HUES64 (cell line): ENCODE data around the gene ZNF845.
A peak's percentile ranks its signal among the peaks of the same experiment; 100 is the strongest.
"Not testable (repeated sequence)": the region's sequence is repeated elsewhere in the genome, so short reads cannot be mapped to it uniquely, and the experiment has no call there.

Experiments
- H3K27ac ChIP-seq: 2 replicates; pipeline ENCODE4 v1.7.0; 2013; ENCODE audit warnings: low read depth, low read length, inconsistent platforms
- H3K27me3 ChIP-seq: 2 replicates; pipeline ENCODE4 v1.6.1; 2013; ENCODE audit warnings: mild to moderate bottlenecking, low read length; ENCODE audit not compliant: insufficient read depth
- H3K36me3 ChIP-seq: 2 replicates; pipeline ENCODE4 v1.6.1; 2013; ENCODE audit warnings: mild to moderate bottlenecking, low read length; ENCODE audit not compliant: insufficient read depth
- H3K4me1 ChIP-seq: 2 replicates; pipeline ENCODE4 v1.6.1; 2013; ENCODE audit warnings: mild to moderate bottlenecking, low read length, moderate library complexity; ENCODE audit not compliant: insufficient read depth
- H3K4me3 ChIP-seq: 2 replicates; pipeline ENCODE4 v1.5.1; 2013; ENCODE audit warnings: mild to moderate bottlenecking, low read length, moderate library complexity
- H3K9ac ChIP-seq: 2 replicates; pipeline ENCODE4 v1.6.1; 2013; ENCODE audit warnings: mild to moderate bottlenecking, low read depth, low read length
- H3K9me3 ChIP-seq: 2 replicates; pipeline ENCODE4 v1.6.1; 2013; ENCODE audit warnings: low read depth, low read length; ENCODE audit not compliant: insufficient read depth
- WGBS: fragments of 150-250, 120-280 bp; methylation state at CpG from one replicate; pipeline ENCODE4 v1.1.7; 2013; ENCODE audit warnings: missing lambda C conversion rate; 5-methylcytosine and 5-hydroxymethylcytosine counted together

The ZNF845 gene

GRCh38 chr19:53333066-53333462 lies 485 bp upstream of the ZNF845 start:
- peak overlapping the region; percentile 98 for H3K4me3 ChIP-seq
- no peaks in the 10 kb centered on the region for H3K36me3 ChIP-seq
- H3K27ac ChIP-seq = peak overlapping the region; percentile 55; the same call in 1 of the 2 replicates
- H3K4me1 ChIP-seq = no peaks in the 10 kb centered on the region
- 11% methylated on average over 14 of the region's 14 CpGs for WGBS
- H3K27me3 ChIP-seq = no peaks in the 10 kb centered on the region
- 0 out of 2 replicates have a peak, but pooled peaks cover 5% of the 10 kb centered on the region for H3K9me3 ChIP-seq
- peak overlapping the region; percentile 62 for H3K9ac ChIP-seq

GRCh38 chr19:53344403-53344802 lies 10.9 kb downstream of the ZNF845 start:
- 100% methylated on average over 2 of the region's 4 CpGs for WGBS
- H3K27me3 ChIP-seq, H3K27ac ChIP-seq, H3K9ac ChIP-seq, H3K4me1 ChIP-seq, H3K4me3 ChIP-seq: not testable (repeated sequence)
- H3K9me3 ChIP-seq = peaks cover 13% of the 10 kb centered on the region; the same call in 1 of the 2 replicates
- peaks cover 84% of the 10 kb centered on the region for H3K36me3 ChIP-seq

GRCh38 chr19:53355739-53356138 lies 22.2 kb downstream of the ZNF845 start:
- no peak overlapping the region for H3K9ac ChIP-seq
- no peak overlapping the region for H3K27ac ChIP-seq
- H3K36me3 ChIP-seq = peaks cover 42% of the 10 kb centered on the region
- H3K9me3 ChIP-seq = peaks cover 59% of the 10 kb centered on the region
- no peak overlapping the region for H3K4me3 ChIP-seq
- H3K27me3 ChIP-seq = no peaks in the 10 kb centered on the region
- 100% methylated on average over 1 of the region's 1 CpG for WGBS
- H3K4me1 ChIP-seq = no peaks in the 10 kb centered on the region

- Histone ChIP-seq H3K9ac (no peak overlapping the region), H3K27me3 (no peaks in the 10 kb centered on the region), H3K4me1 (no peaks in the 10 kb centered on the region), H3K9me3 (peaks cover 36% of the 10 kb centered on the region), H3K36me3 (peaks cover 19% of the 10 kb centered on the region), H3K4me3 (no peak overlapping the region), H3K27ac (no peak overlapping the region)
- 91% methylated on average over 35 of the region's 35 CpGs for WGBS
Observed at GRCh38 chr19:53357821-53358581, 24.5 kb downstream of the ZNF845 start.

GRCh38 chr19:53360056-53360455 lies 26.5 kb downstream of the ZNF845 start:
- H3K9ac ChIP-seq, H3K27ac ChIP-seq, H3K36me3 ChIP-seq, H3K4me1 ChIP-seq, H3K4me3 ChIP-seq, H3K27me3 ChIP-seq: not testable (repeated sequence)
- H3K9me3 ChIP-seq = peaks cover 16% of the 10 kb centered on the region; the same call in 1 of the 2 replicates
- 93% methylated on average over 8 of the region's 10 CpGs for WGBS

- H3K9me3 ChIP-seq = no peaks in the 10 kb centered on the region
- H3K36me3 ChIP-seq = no peaks in the 10 kb centered on the region
- peak within 1 kb of the TSS; percentile 99 for H3K4me3 ChIP-seq
- H3K9ac ChIP-seq = peak within 1 kb of the TSS; percentile 86
- peaks cover 4% of the 10 kb centered on the region; the same call in 1 of the 2 replicates for H3K27me3 ChIP-seq
- peaks cover 7% of the 10 kb centered on the region; the same call in 1 of the 2 replicates for H3K4me1 ChIP-seq
- H3K27ac ChIP-seq = peak within 1 kb of the TSS; percentile 45; the same call in 1 of the 2 replicates
- WGBS = 1% methylated on average over 44 of the region's 45 CpGs
Observed at GRCh38 chr19:53365134-53365898, 31.8 kb downstream of the ZNF845 start, which contains the start of gene ZNF525. Gene ZNF525, plus strand, starts transcription at chr19:53365705. Its CDS starts 6,577 bp downstream, at chr19:53372282.

- no peaks in the 10 kb centered on the region for H3K9me3 ChIP-seq
- peak overlapping the region; percentile 86 for H3K9ac ChIP-seq
- H3K4me3 ChIP-seq = peak overlapping the region; percentile 99
- H3K36me3 ChIP-seq = no peaks in the 10 kb centered on the region
- H3K4me1 ChIP-seq = peaks cover 7% of the 10 kb centered on the region; the same call in 1 of the 2 replicates
- H3K27ac ChIP-seq = 0 out of 2 replicates have a peak overlapping the region, but pooled peaks have one; percentile 45
- WGBS = under 1% methylated on average over 32 of the region's 32 CpGs
- H3K27me3 ChIP-seq = peaks cover 4% of the 10 kb centered on the region; the same call in 1 of the 2 replicates
Observed at GRCh38 chr19:53365899-53366493, 32.4 kb downstream of the ZNF845 start.

- Histone ChIP-seq H3K9ac (no peak overlapping the region), H3K27ac (no peak overlapping the region), H3K9me3 (no peaks in the 10 kb centered on the region), H3K4me3 (no peak overlapping the region), H3K27me3 (no peaks in the 10 kb centered on the region; the same call in 1 of the 2 replicates), H3K4me1 (peaks cover 13% of the 10 kb centered on the region), H3K36me3 (peaks cover 51% of the 10 kb centered on the region)
- WGBS = 92% methylated on average over 4 of the region's 4 CpGs
Observed at GRCh38 chr19:53372196-53372595, 38.6 kb downstream of the ZNF845 start.

GRCh38 chr19:53374288-53374687 lies 40.7 kb downstream of the ZNF845 start:
- Histone ChIP-seq H3K4me3 (no peak overlapping the region), H3K27ac (peak overlapping the region; percentile 41; the same call in 1 of the 2 replicates), H3K9ac (no peak overlapping the region), H3K27me3 (no peaks in the 10 kb centered on the region), H3K4me1 (peaks cover 12% of the 10 kb centered on the region), H3K9me3 (no peaks in the 10 kb centered on the region), H3K36me3 (peaks cover 71% of the 10 kb centered on the region)
- WGBS = 76% methylated on average over 3 of the region's 3 CpGs

GRCh38 chr19:53374743-53375142 lies 41.2 kb downstream of the ZNF845 start:
- Histone ChIP-seq H3K36me3 (peaks cover 76% of the 10 kb centered on the region), H3K9ac (no peak overlapping the region), H3K4me3 (no peak overlapping the region), H3K27ac (no peak overlapping the region), H3K27me3 (no peaks in the 10 kb centered on the region), H3K4me1 (peaks cover 12% of the 10 kb centered on the region), H3K9me3 (peaks cover 1% of the 10 kb centered on the region; the same call in 1 of the 2 replicates)
- 95% methylated on average over 1 of the region's 1 CpG for WGBS
